Lower leg skin (tissue), 4 donors: ENCODE data around the gene JPH3. TPM values are rescaled to one million over a fixed set of nuclear protein-coding genes. Genes with fewer than 3 reads are reported as not detected.

Experiments used
- DNase-seq, 2 donors: peaks; one replicate each; pipeline ENCODE4 v3.0.0-alpha.2; 2019; ENCODE audit warnings: low spot score in 2 of 2
- H3K4me3 ChIP-seq: fragments of 200-600 bp; sonication (generic); 2 replicates; pipeline ENCODE4 v1.5.1; 2017; ENCODE audit warnings: mild to moderate bottlenecking, low read depth; ENCODE audit not compliant: poor library complexity, severe bottlenecking
- CTCF ChIP-seq, 3 donors: fragments of 450-650 bp; IDR thresholded peaks; one replicate each; pipeline ENCODE4 v1.5.1; 2016; ENCODE audit warnings: antibody characterized with exemption in 3 of 3, mild to moderate bottlenecking in 3 of 3, moderate library complexity in 2 of 3
- POLR2A ChIP-seq, 2 donors: fragments of 450-650 bp; IDR thresholded peaks; one replicate each; pipeline ENCODE4 v1.6.1; 2016 to 2017; ENCODE audit warnings: antibody characterized with exemption in 2 of 2, mild to moderate bottlenecking in 1 of 2, moderate library complexity in 1 of 2
- WGBS, 2 donors: methylation state at CpG; one replicate each; pipeline ENCODE4 v1.1.5; 2018; 5-methylcytosine and 5-hydroxymethylcytosine counted together
- intact Hi-C: fragments of 100-400 bp; cut with DNase I; formaldehyde crosslinking; loops from one replicate; pipeline ENCODE4 v1.15.0; 2023; ENCODE audit warnings: low total_unique reads
- total RNA-seq, 4 donors: library from RNA; depleted of rRNA; stranded (reverse); fragments of >200 nt; gene quantifications; one replicate each; pipeline ENCODE4 v1.1.0, GENCODE V29; 2016

JPH3 gene
- total RNA-seq, 4 donors from 2014 or later = not detected

- no peak for TF ChIP-seq POLR2A (IDR thresholded peaks at IDR 0.05)
- no peak for TF ChIP-seq CTCF (IDR thresholded peaks at IDR 0.05)
- intact Hi-C loops = no loop called here
- WGBS, 2 donors = 78 to 85% methylated on average over 24 to 25 of the region's 25 CpGs
- DNase-seq = no peak
- H3K4me3 ChIP-seq = no peak overlapping the region
These were observed 60.2 kb downstream of the JPH3 start for GRCh38 chr16:87662254-87663204.

GRCh38 chr16:87664792-87665191, 62.5 kb downstream of the JPH3 start:
- TF ChIP-seq POLR2A (IDR thresholded peaks at IDR 0.05) (no peak), CTCF (IDR thresholded peaks at IDR 0.05) (no peak)

GRCh38 chr16:87665193-87665592, 62.9 kb downstream of the JPH3 start:
- intact Hi-C loops = no loop called here
- H3K4me3 ChIP-seq = no peak overlapping the region
- no peak for DNase-seq
- 83 to 87% methylated on average over 9 to 14 of the region's 15 CpGs for WGBS, 2 donors
- no peak for TF ChIP-seq CTCF (IDR thresholded peaks at IDR 0.05)
- no peak for TF ChIP-seq POLR2A (IDR thresholded peaks at IDR 0.05)

More at GRCh38 chr16:87664792-87665191, 62.5 kb downstream of the JPH3 start:
- intact Hi-C loops = no loop called here
- WGBS, 2 donors = 78 to 87% methylated on average over 11 of the region's 11 CpGs
- DNase-seq = no peak
- no peak overlapping the region for H3K4me3 ChIP-seq

GRCh38 chr16:87666919-87667318, 64.6 kb downstream of the JPH3 start:
- WGBS, 2 donors = 74 to 82% methylated on average over 15 to 16 of the region's 16 CpGs
- no peak overlapping the region for H3K4me3 ChIP-seq
- TF ChIP-seq POLR2A (IDR thresholded peaks at IDR 0.05) (no peak), CTCF (IDR thresholded peaks at IDR 0.05) (no peak)
- DNase-seq = no peak
- intact Hi-C loops = no loop called here

- no peak overlapping the region for H3K4me3 ChIP-seq
- TF ChIP-seq POLR2A (IDR thresholded peaks at IDR 0.05) = no peak
- TF ChIP-seq CTCF (IDR thresholded peaks at IDR 0.05) = no peak
- DNase-seq = no peak
- intact Hi-C loops = no loop called here
- 68 to 85% methylated on average over 5 to 7 of the region's 7 CpGs for WGBS, 2 donors
These were observed 65.1 kb downstream of the JPH3 start for GRCh38 chr16:87667443-87667842.
